Erythroblast (primary cell): ENCODE measurements around the gene EAF1.
"Not testable (repeated sequence)": the region's sequence is repeated elsewhere in the genome, so short reads cannot be mapped to it uniquely, and the experiment has no call there.

ENCODE experiments used
- DNase-seq, 2 experiments: peaks; one replicate each; lab custom pipeline; 2025; lab: John Stamatoyannopoulos, UW
- GATA1 ChIP-seq: IDR thresholded peaks from 2 replicates; pipeline ENCODE4 v1.6.1; 2011; ENCODE audit warnings: low read depth, mild to moderate bottlenecking, control low read depth, low read length, moderate library complexity
- POLR2A ChIP-seq: IDR thresholded peaks from 2 replicates; pipeline ENCODE4 v1.6.1; 2011; ENCODE audit warnings: mild to moderate bottlenecking, low read length

The EAF1 gene

GRCh38 chr3:15470261-15470660 lies 42.9 kb downstream of the EAF1 start:
- TF ChIP-seq GATA1 (no peak), POLR2A (no peak)
- DNase-seq: no peak

GRCh38 chr3:15470849-15471248 lies 43.5 kb downstream of the EAF1 start:
- TF ChIP-seq GATA1 (no peak), POLR2A (no peak)
- DNase-seq: no peak

- no peak for DNase-seq
Observed at GRCh38 chr3:15471861-15472260, 44.5 kb downstream of the EAF1 start.

GRCh38 chr3:15475161-15475560 lies 47.8 kb downstream of the EAF1 start:
- no peak for DNase-seq
- TF ChIP-seq GATA1 (no peak), POLR2A (no peak)

More at GRCh38 chr3:15471861-15472260, 44.5 kb downstream of the EAF1 start:
- TF ChIP-seq POLR2A: no peak
- TF ChIP-seq GATA1: no peak

GRCh38 chr3:15476378-15476777 lies 49.0 kb downstream of the EAF1 start:
- DNase-seq: no peak
- TF ChIP-seq POLR2A (no peak), GATA1 (no peak)

- DNase-seq: peak; percentile 5 to 15
- no peak for TF ChIP-seq POLR2A
- no peak for TF ChIP-seq GATA1
Observed at GRCh38 chr3:15477951-15478639, 50.7 kb downstream of the EAF1 start.

GRCh38 chr3:15478640-15478979 lies 51.2 kb downstream of the EAF1 start:
- DNase-seq: no peak
- no peak for TF ChIP-seq POLR2A
- TF ChIP-seq GATA1: no peak

- DNase-seq: no peak
- TF ChIP-seq GATA1: no peak
- TF ChIP-seq POLR2A: no peak
Observed at GRCh38 chr3:15479400-15480224, 52.2 kb downstream of the EAF1 start.

GRCh38 chr3:15484551-15484950 lies 57.2 kb downstream of the EAF1 start:
- DNase-seq: not testable (repeated sequence)

GRCh38 chr3:15486020-15486419 lies 58.6 kb downstream of the EAF1 start:
- no peak for DNase-seq
- TF ChIP-seq POLR2A (no peak), GATA1 (no peak)

GRCh38 chr3:15486979-15487378 lies 59.6 kb downstream of the EAF1 start:
- TF ChIP-seq GATA1 (no peak), POLR2A (no peak)

GRCh38 chr3:15488002-15488401 lies 60.6 kb downstream of the EAF1 start:
- TF ChIP-seq GATA1 (no peak), POLR2A (no peak)
- no peak for DNase-seq

More at GRCh38 chr3:15486979-15487378, 59.6 kb downstream of the EAF1 start:
- no peak for DNase-seq

- no peak for TF ChIP-seq GATA1
- no peak for TF ChIP-seq POLR2A
- DNase-seq: no peak
Observed at GRCh38 chr3:15490158-15490557, 62.8 kb downstream of the EAF1 start.

GRCh38 chr3:15491143-15491542 lies 63.7 kb downstream of the EAF1 start:
- no peak for TF ChIP-seq GATA1
- no peak for TF ChIP-seq POLR2A
- DNase-seq: no peak
